ENCODE measurements around the gene ABCA7.

GRCh38 chr19:1015061-1015781 lies 24.7 kb upstream of the ABCA7 start:
- TF ChIP-seq CTCF (IDR thresholded peaks at IDR 0.05; ENCODE audit: low read length) (no peak), EZH2 (optimal IDR thresholded peaks at IDR 0.05; ENCODE audit: low read depth, low read length) (no peak), EZH2phosphoT487 (IDR thresholded peaks at IDR 0.05; ENCODE audit: low read length) (no peak)
